ENCODE data around the gene MINDY4.

Gene MINDY4

DNA sequence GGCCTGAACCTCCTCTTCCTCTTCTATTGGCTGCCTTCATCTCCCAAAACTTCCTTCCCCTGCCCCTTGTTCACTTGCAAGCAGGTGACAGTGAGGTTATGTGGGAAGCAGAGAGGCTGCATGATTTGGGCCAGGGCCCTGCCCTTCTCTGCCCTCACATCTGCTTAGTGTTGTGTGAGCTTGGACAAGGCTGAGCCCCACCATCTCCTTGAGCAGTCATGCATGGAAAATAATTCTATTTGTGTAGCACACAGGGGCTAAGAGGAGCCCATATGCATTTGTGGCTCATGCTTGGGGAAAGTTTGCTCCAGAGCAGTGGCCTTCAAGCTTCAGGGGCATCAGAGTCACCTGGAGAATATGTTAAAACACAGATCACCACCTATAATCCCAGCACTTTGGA, 113.7 kb downstream of the MINDY4 start:
- H3K27me3 ChIP-seq (ENCODE audit: control insufficient read depth in 1 of 2, insufficient read depth in 2 of 2, low read length in 2 of 2): no peaks in the 10 kb centered on the region
- peaks cover 10 to 12% of the 10 kb centered on the region in 2 donors for H3K4me1 ChIP-seq (ENCODE audit: control insufficient read depth in 1 of 2, insufficient read depth in 2 of 2, low read length in 2 of 2)
- no peak overlapping the region for H3K27ac ChIP-seq (ENCODE audit: low read depth, low read length)
- no peak overlapping the region for H3K4me3 ChIP-seq (ENCODE audit: low read depth in 1 of 2, low read length in 2 of 2)
- no peak overlapping the region for H3K9ac ChIP-seq (ENCODE audit: low read depth in 1 of 2, low read length in 2 of 2)
- H3K9me3 ChIP-seq (ENCODE audit: control insufficient read depth in 1 of 2, low read length in 2 of 2): no peaks in the 10 kb centered on the region
- H3K36me3 ChIP-seq (ENCODE audit: control insufficient read depth in 1 of 2, insufficient read depth in 2 of 2, low read length in 2 of 2): no peaks in the 10 kb centered on the region

DNA sequence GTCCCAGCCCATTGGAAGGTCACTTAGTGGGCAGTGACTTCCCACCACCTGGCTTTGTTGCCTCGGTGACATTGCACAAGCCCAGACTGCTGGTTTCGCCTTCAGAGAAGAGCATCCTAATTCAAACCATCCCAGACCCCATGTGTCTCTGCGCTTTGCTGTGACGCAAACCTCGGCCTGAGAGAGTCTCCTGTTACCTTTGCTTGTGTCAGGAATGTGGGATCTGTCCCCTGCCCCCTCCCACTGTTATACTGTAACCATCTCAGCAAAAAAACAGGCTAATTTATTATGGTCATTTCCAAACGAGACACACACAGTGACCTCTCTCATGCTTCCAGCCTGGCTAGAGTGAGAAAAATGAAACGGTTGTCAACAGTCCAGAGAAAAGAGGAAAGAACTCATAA, 115.4 kb downstream of the MINDY4 start:
- Histone ChIP-seq H3K27me3 (ENCODE audit: control insufficient read depth in 1 of 2, insufficient read depth in 2 of 2, low read length in 2 of 2) (no peaks in the 10 kb centered on the region), H3K4me1 (ENCODE audit: control insufficient read depth in 1 of 2, insufficient read depth in 2 of 2, low read length in 2 of 2) (peaks cover 5 to 6% of the 10 kb centered on the region in 2 donors), H3K27ac (ENCODE audit: low read depth, low read length) (no peak overlapping the region), H3K9ac (ENCODE audit: low read depth in 1 of 2, low read length in 2 of 2) (no peak overlapping the region), H3K36me3 (ENCODE audit: control insufficient read depth in 1 of 2, insufficient read depth in 2 of 2, low read length in 2 of 2) (no peaks in the 10 kb centered on the region), H3K4me3 (ENCODE audit: low read depth in 1 of 2, low read length in 2 of 2) (no peak overlapping the region), H3K9me3 (ENCODE audit: control insufficient read depth in 1 of 2, low read length in 2 of 2) (no peaks in the 10 kb centered on the region)

DNA sequence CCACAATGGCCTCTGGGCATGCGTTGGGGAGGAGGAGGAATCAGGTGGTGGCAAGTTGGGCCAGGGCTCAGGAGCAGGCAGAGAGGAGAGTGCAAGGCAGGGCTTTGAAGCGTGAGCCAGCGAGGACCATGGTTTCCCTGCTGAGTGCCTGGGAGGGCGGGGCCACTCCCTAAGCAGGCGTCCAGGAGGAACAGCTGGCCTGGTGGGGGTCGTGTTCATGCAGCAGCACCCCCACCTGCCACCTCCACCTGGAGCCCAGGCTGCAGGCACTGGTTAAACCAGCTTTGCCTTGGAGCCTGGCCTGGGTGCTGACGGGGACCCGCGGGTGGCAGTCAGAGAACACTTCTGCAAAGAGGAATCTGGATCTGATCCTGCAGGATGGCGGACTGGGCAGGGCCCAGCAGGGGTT, 116.3 kb downstream of the MINDY4 start:
- Histone ChIP-seq H3K9me3 (ENCODE audit: control insufficient read depth in 1 of 2, low read length in 2 of 2) (no peaks in the 10 kb centered on the region), H3K9ac (ENCODE audit: low read depth in 1 of 2, low read length in 2 of 2) (no peak overlapping the region), H3K36me3 (ENCODE audit: control insufficient read depth in 1 of 2, insufficient read depth in 2 of 2, low read length in 2 of 2) (no peaks in the 10 kb centered on the region), H3K4me3 (ENCODE audit: low read depth in 1 of 2, low read length in 2 of 2) (no peak overlapping the region), H3K4me1 (ENCODE audit: control insufficient read depth in 1 of 2, insufficient read depth in 2 of 2, low read length in 2 of 2) (peaks cover 5 to 6% of the 10 kb centered on the region in 2 donors), H3K27ac (ENCODE audit: low read depth, low read length) (no peak overlapping the region), H3K27me3 (ENCODE audit: control insufficient read depth in 1 of 2, insufficient read depth in 2 of 2, low read length in 2 of 2) (no peaks in the 10 kb centered on the region)

DNA sequence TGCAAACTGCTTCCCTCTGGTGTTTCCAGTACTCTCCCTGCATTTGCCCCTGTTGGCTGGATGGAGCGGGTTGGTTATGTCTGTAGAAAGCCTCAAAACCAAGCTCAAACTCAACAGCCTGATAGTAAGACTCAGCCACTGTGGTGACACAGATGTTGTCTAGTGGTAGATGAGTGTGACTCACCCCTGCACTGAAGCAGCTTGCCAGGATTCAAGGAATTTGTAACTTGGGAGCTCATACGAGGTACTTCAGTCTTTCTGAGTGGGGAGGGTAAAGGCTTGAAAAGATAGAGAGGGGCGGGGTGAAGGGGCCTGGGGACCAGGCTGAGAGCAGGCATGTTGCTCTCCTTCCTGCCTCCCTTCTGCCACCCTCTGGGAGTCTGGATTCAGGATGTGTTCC, 117.5 kb downstream of the MINDY4 start:
- Histone ChIP-seq H3K9me3 (ENCODE audit: control insufficient read depth in 1 of 2, low read length in 2 of 2) (no peaks in the 10 kb centered on the region), H3K27me3 (ENCODE audit: control insufficient read depth in 1 of 2, insufficient read depth in 2 of 2, low read length in 2 of 2) (no peaks in the 10 kb centered on the region), H3K4me3 (ENCODE audit: low read depth in 1 of 2, low read length in 2 of 2) (no peak overlapping the region), H3K36me3 (ENCODE audit: control insufficient read depth in 1 of 2, insufficient read depth in 2 of 2, low read length in 2 of 2) (no peaks in the 10 kb centered on the region), H3K27ac (ENCODE audit: low read depth, low read length) (no peak overlapping the region), H3K9ac (ENCODE audit: low read depth in 1 of 2, low read length in 2 of 2) (no peak overlapping the region), H3K4me1 (ENCODE audit: control insufficient read depth in 1 of 2, insufficient read depth in 2 of 2, low read length in 2 of 2) (peaks cover 14 to 16% of the 10 kb centered on the region in 2 donors)

DNA sequence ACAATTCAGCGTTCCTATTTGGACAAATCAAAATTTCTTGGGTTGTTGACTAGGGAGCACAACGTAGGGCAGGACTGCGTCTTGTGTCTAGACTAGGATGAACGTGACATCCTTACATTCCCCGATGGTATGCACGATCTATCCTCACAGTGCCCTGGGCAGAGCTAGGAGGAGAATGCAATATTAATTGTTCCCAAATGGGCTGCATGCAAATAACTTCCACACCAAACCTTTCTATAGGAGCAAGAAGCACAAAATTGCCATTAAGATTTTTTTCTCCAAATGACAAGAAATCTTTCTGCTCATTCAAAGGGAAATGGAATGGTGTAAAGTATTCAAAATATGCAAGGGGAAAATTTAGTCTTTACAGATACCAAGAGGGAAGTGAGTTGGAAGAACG, 119.0 kb downstream of the MINDY4 start:
- H3K9ac ChIP-seq (ENCODE audit: low read depth in 1 of 2, low read length in 2 of 2): no peak overlapping the region
- H3K4me3 ChIP-seq (ENCODE audit: low read depth in 1 of 2, low read length in 2 of 2): no peak overlapping the region
- H3K36me3 ChIP-seq (ENCODE audit: control insufficient read depth in 1 of 2, insufficient read depth in 2 of 2, low read length in 2 of 2): no peaks in the 10 kb centered on the region
- H3K27me3 ChIP-seq (ENCODE audit: control insufficient read depth in 1 of 2, insufficient read depth in 2 of 2, low read length in 2 of 2): no peaks in the 10 kb centered on the region
- H3K4me1 ChIP-seq (ENCODE audit: control insufficient read depth in 1 of 2, insufficient read depth in 2 of 2, low read length in 2 of 2): peaks cover 19 to 20% of the 10 kb centered on the region in 2 donors
- H3K27ac ChIP-seq (ENCODE audit: low read depth, low read length): no peak overlapping the region
- no peaks in the 10 kb centered on the region for H3K9me3 ChIP-seq (ENCODE audit: control insufficient read depth in 1 of 2, low read length in 2 of 2)

DNA sequence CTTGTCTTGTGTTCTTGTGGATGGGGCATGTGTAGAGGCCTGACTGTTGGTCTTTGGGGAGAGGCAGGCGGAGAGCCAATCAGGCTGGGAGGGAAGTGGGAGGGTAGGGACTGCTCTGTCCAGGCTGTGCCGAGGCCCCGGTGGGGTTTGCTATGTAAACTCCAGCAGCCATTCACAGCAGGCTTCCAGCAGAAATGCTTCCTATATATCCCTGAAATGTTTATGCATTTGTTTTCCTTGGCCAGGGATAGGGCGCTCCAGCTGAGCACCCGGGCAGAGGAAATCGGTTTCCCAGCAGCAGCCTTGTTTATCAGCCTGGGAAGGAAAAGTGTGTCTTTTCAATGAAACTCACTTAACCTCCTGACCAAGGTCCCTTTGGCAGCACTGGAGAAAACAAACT, 122.1 kb downstream of the MINDY4 start:
- no peaks in the 10 kb centered on the region for H3K36me3 ChIP-seq (ENCODE audit: control insufficient read depth in 1 of 2, insufficient read depth in 2 of 2, low read length in 2 of 2)
- H3K4me3 ChIP-seq (ENCODE audit: low read depth in 1 of 2, low read length in 2 of 2): no peak overlapping the region
- H3K4me1 ChIP-seq (ENCODE audit: control insufficient read depth in 1 of 2, insufficient read depth in 2 of 2, low read length in 2 of 2): peaks cover 38 to 41% of the 10 kb centered on the region in 2 donors
- no peak overlapping the region for H3K9ac ChIP-seq (ENCODE audit: low read depth in 1 of 2, low read length in 2 of 2)
- H3K27ac ChIP-seq (ENCODE audit: low read depth, low read length): no peak overlapping the region
- no peaks in the 10 kb centered on the region for H3K9me3 ChIP-seq (ENCODE audit: control insufficient read depth in 1 of 2, low read length in 2 of 2)
- no peaks in the 10 kb centered on the region for H3K27me3 ChIP-seq (ENCODE audit: control insufficient read depth in 1 of 2, insufficient read depth in 2 of 2, low read length in 2 of 2)

DNA sequence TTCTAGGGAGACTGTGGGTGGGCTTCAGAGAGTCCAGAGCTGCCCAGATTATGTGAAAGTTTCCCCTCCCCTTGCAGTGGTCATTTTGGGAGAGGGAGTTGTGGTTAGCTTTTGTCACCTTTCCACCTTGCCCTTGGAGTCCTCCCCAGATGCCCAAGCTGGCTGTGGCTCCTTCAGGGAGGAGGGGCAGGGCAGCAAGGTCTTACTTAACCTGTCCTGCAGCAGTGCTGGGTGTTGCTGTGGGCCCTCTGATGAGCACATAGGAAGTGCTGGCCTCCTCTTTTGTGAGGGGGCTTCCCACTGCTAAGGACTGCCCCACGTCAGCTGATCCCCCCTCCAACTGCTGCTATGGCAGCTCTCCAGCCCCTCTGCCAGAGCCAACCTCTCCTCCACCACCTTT, 122.8 kb downstream of the MINDY4 start:
- Histone ChIP-seq H3K4me1 (ENCODE audit: control insufficient read depth in 1 of 2, insufficient read depth in 2 of 2, low read length in 2 of 2) (peaks cover 44 to 45% of the 10 kb centered on the region in 2 donors), H3K9ac (ENCODE audit: low read depth in 1 of 2, low read length in 2 of 2) (no peak overlapping the region), H3K27ac (ENCODE audit: low read depth, low read length) (no peak overlapping the region), H3K36me3 (ENCODE audit: control insufficient read depth in 1 of 2, insufficient read depth in 2 of 2, low read length in 2 of 2) (no peaks in the 10 kb centered on the region), H3K9me3 (ENCODE audit: control insufficient read depth in 1 of 2, low read length in 2 of 2) (no peaks in the 10 kb centered on the region), H3K4me3 (ENCODE audit: low read depth in 1 of 2, low read length in 2 of 2) (no peak overlapping the region), H3K27me3 (ENCODE audit: control insufficient read depth in 1 of 2, insufficient read depth in 2 of 2, low read length in 2 of 2) (no peaks in the 10 kb centered on the region)

DNA sequence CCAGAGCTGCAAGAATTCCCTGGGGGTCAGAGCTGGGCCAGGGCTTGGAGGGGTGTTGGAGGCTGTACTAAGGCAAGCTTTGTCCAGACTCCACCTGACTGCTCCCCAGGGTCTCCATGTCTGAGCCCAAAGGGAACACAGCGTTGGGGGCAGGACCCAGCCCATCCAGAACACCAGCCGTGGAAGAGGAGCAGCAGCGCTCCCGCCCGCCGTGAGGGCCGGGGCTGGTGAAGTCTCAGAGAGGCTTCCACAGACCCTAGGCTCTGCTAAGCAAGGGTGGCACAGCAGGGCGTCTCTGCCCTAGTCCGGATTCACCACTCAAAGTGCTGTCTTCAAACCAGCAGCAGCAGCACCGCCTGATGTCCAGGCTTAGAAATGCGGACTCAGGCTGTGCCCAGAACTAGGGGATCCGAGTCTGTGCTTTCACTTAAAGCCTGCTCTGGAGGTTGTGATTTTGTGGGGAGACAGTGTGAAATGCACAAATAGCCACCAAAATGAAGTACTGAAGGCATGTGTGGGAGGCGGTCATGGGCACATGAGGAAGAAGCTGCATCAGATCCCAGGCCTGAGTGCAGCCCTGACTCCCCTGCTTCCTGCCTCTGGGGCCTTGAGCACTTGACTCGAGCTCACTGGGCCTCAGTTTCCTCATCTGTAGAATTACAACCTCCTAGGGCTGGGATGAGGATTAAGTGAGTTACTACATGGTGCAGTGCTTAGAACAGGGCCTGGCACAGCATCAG, 123.8 kb downstream of the MINDY4 start:
- Histone ChIP-seq H3K9ac (ENCODE audit: low read depth in 1 of 2, low read length in 2 of 2) (no peak overlapping the region), H3K27ac (ENCODE audit: low read depth, low read length) (no peak overlapping the region), H3K27me3 (ENCODE audit: control insufficient read depth in 1 of 2, insufficient read depth in 2 of 2, low read length in 2 of 2) (no peaks in the 10 kb centered on the region), H3K9me3 (ENCODE audit: control insufficient read depth in 1 of 2, low read length in 2 of 2) (no peaks in the 10 kb centered on the region), H3K4me1 (ENCODE audit: control insufficient read depth in 1 of 2, insufficient read depth in 2 of 2, low read length in 2 of 2) (peaks cover 51 to 52% of the 10 kb centered on the region in 2 donors), H3K4me3 (ENCODE audit: low read depth in 1 of 2, low read length in 2 of 2) (no peak overlapping the region), H3K36me3 (ENCODE audit: control insufficient read depth in 1 of 2, insufficient read depth in 2 of 2, low read length in 2 of 2) (no peaks in the 10 kb centered on the region)

DNA sequence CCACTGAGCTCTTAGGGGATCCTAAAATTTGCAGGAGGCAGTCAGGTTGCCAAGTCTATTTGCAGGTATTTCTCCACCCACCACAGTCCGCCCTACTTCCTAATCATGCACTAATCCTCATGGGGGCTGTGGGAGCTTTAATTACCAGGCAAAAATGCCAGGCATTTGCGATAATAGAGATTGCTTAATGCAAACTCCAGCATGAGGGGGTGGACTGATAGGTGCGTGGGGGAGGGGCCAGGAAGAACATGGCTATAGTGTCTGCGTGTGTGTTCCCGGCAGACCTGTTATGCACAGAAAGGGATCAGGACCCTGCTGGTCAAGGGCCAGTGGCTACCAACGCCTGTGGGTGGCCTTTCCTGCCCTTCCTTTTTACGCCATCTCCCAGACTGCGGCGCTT, 124.8 kb downstream of the MINDY4 start:
- peak overlapping the region; percentile 13 to 28 for H3K9ac ChIP-seq (ENCODE audit: low read depth in 1 of 2, low read length in 2 of 2)
- H3K27ac ChIP-seq (ENCODE audit: low read depth, low read length): no peak overlapping the region
- H3K4me3 ChIP-seq (ENCODE audit: low read depth in 1 of 2, low read length in 2 of 2): no peak overlapping the region
- no peaks in the 10 kb centered on the region for H3K9me3 ChIP-seq (ENCODE audit: control insufficient read depth in 1 of 2, low read length in 2 of 2)
- H3K4me1 ChIP-seq (ENCODE audit: control insufficient read depth in 1 of 2, insufficient read depth in 2 of 2, low read length in 2 of 2): peaks cover 52 to 53% of the 10 kb centered on the region in 2 donors
- no peaks in the 10 kb centered on the region for H3K27me3 ChIP-seq (ENCODE audit: control insufficient read depth in 1 of 2, insufficient read depth in 2 of 2, low read length in 2 of 2)
- no peaks in the 10 kb centered on the region for H3K36me3 ChIP-seq (ENCODE audit: control insufficient read depth in 1 of 2, insufficient read depth in 2 of 2, low read length in 2 of 2)

DNA sequence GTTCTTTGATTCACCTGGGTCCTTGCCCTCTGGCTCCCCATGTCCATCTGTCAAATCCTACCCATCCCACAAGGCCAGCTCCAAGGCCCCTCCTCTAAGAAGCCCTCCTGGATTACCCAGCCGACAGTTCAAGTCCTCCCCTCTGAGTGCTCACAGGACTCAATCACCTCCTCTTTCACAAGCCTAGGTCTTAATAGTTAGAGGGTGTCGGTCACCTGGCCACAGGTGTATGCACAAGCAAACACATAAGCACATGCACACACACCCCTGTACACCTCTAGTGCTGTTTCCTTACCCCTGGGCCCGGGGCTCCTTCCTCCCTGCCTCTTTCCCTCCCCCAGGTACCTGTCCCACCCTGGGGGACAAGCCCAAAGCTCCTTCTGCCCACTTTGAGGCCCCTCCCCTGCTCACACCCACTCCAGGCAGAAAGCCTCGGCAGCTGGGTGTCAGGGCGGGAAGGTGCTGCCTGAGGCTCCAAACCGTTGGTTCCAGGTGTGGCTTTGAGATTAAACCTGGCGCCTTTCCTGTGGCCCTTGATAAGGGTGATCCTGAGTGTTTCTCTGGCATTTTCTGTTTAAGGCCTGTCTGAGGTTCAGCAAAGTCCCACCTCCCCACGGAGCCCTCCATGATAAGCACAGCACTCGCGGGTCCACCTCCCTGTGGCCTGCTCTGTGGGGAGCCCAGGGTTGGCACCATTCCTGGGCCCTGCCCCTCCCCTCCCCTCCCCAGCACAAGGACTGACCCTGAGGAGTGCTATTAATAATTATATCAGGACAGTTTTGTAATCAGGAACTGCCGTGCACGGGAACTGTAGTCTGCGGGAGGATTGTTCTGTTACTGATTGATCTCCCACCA, 125.8 kb downstream of the MINDY4 start:
- no peaks in the 10 kb centered on the region for H3K36me3 ChIP-seq (ENCODE audit: control insufficient read depth in 1 of 2, insufficient read depth in 2 of 2, low read length in 2 of 2)

More for the DNA sequence above, 125.8 kb downstream of the MINDY4 start:
- peak overlapping the region; percentile 70 for H3K27ac ChIP-seq (ENCODE audit: low read depth, low read length)
- peaks cover 52 to 54% of the 10 kb centered on the region in 2 donors for H3K4me1 ChIP-seq (ENCODE audit: control insufficient read depth in 1 of 2, insufficient read depth in 2 of 2, low read length in 2 of 2)
- H3K27me3 ChIP-seq (ENCODE audit: control insufficient read depth in 1 of 2, insufficient read depth in 2 of 2, low read length in 2 of 2): no peaks in the 10 kb centered on the region
- no peaks in the 10 kb centered on the region for H3K9me3 ChIP-seq (ENCODE audit: control insufficient read depth in 1 of 2, low read length in 2 of 2)
- H3K9ac ChIP-seq (ENCODE audit: low read depth in 1 of 2, low read length in 2 of 2): peak overlapping the region; percentile 2 to 13
- peak overlapping the region; percentile 19 to 24 for H3K4me3 ChIP-seq (ENCODE audit: low read depth in 1 of 2, low read length in 2 of 2)
